Left kidney (tissue), 2 donors: ENCODE measurements around the gene CREM. TPM values are rescaled to one million over a fixed set of nuclear protein-coding genes. Genes with fewer than 3 reads are reported as not detected.

ENCODE experiments used
- DNase-seq: peaks from one replicate; pipeline ENCODE4 v3.0.0-alpha.2; 2013
- polyA plus RNA-seq: library from polyadenylated mRNA; unstranded; fragments of 120-200 nt; gene quantifications from one replicate; pipeline ENCODE4 v1.2.1, GENCODE V29; 2013; ENCODE audit not compliant: insufficient read length

The CREM gene
- polyA plus RNA-seq, 1 donor, result 43.4 TPM

GRCh38 chr10:35132727-35133126 lies 6.1 kb downstream of the CREM start:
- no peak for DNase-seq

DNA sequence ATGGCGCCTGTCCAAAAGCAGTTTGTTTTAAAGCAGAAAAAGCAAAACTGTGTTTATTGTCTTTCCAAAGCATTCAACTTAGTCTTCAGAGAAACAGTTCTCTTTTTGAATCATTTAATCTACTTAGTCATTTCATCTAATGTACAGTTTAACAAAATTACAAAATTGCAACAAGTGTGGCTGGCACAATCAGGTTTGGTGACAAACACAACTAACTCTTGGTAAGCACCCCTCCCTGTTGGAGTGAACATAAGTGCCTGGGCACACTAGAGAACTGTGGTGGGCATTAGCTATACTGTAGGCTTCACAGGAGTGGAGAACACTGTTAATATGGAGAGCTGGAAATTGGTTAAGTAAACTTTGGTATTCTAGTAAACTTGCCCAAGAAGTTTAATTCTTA lies 6.9 kb downstream of the CREM start:
- DNase-seq, result no peak

DNA sequence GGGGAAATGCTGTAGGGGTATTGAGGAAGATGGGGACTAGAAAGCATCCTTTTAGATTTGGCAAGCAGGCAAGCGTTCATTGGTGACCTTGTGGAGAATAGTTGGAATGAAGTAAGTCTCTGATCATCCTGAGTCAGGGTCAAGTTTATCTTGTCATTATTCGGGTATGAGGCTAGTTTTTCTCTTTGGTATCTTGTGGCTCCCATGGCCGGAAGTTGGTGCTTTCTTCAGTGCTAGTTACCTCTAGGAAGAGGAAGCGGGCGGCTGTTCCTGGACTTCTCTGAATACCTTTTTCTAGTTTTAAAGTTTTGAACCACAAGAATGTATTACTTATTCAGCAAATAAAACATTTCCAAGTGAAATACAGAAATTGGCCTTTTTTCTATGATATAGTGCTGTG lies 9.2 kb downstream of the CREM start:
- no peak for DNase-seq

GRCh38 chr10:35136263-35136815 lies 9.7 kb downstream of the CREM start:
- DNase-seq, result no peak

DNA sequence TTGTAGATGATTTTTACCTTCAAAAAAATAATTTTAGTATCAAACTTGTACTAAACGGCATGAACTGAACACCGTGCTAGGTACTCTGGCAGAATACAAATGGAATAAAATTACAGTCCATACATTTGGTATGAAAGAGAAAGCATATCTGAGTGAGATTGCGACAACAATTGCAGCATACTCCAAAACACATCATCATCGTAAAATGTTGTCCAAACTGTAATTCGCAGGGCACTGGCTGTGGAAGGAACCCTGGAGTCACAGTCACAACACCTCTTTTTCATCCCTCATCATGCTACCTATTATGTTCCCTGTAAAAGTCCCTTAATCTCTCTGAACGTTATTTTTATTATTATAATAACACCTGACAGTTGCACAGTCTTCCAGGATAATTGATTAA lies 13.5 kb downstream of the CREM start:
- DNase-seq, result no peak

- DNase-seq, result no peak
Measured at GRCh38 chr10:35140727-35141126, 14.1 kb downstream of the CREM start.

GRCh38 chr10:35150308-35150707 lies 23.7 kb downstream of the CREM start:
- no peak for DNase-seq

- DNase-seq, result no peak
Measured at GRCh38 chr10:35152992-35153391, 26.3 kb downstream of the CREM start.

- DNase-seq, result no peak
Measured at GRCh38 chr10:35153716-35154115, 27.1 kb downstream of the CREM start.

DNA sequence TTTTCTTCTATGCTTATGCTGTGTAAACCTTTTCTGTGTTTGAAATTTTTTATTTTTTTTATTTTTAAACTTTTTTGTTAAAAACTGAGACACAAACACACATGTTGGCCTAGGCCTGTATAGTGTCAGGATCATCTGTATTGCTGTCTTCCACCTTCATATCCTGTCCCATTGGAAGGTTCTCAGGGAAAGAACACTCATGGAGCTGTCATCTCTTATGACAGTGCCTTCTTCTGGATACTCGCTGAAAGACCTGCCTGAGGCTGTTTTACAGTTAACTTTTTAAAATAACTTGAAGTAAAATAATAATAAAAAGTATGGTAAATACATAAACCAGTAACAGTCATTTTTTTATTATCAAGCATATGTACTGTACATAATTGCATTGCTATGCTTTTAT lies 34.1 kb downstream of the CREM start:
- DNase-seq, result no peak

- DNase-seq, result no peak
Measured at GRCh38 chr10:35161906-35162305, 35.3 kb downstream of the CREM start.

GRCh38 chr10:35165136-35165535 lies 38.5 kb downstream of the CREM start:
- DNase-seq, result no peak

- no peak for DNase-seq
Measured at GRCh38 chr10:35165811-35166210, 39.2 kb downstream of the CREM start.

DNA sequence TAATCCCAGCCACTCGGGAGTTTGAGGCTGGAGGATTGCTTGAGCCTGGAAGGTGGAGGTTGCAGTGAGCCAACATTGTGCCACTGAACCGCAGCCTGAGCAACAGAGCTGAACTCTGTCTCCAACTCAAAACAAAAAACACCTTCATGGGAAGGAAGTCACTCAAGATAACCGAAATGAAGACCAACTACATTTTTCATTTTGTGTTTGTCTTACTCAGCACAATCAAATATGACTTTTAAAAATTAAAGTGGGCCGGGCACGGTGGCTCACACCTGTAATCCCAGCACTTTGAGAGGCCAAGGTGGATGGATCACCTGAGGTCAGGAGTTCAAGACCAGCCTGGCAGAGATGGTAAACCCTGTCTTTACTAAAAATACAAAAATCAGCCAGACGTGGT lies 40.0 kb downstream of the CREM start:
- no peak for DNase-seq

- DNase-seq, result no peak
Measured at GRCh38 chr10:35167342-35167741, 40.7 kb downstream of the CREM start.

GRCh38 chr10:35172146-35172545 lies 45.5 kb downstream of the CREM start:
- no peak for DNase-seq

DNA sequence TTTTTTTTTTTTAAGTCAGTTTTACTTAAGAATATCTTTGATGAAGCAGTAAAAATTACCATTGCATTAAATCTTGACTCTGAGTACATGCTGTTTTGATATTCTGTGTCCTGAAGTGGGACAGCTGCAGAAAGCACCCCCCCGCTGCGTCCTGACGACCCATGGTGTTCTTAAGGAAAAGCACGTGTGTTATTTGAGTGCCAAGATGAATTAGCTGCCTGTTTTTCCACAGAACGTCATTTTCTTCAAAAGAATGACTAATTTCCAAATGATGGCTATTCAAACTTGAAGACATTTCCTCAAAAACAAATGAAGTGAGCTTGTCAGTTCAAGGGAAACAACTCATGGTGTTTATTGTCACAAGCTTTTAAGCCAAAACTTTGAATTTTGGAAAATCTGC lies 45.9 kb downstream of the CREM start:
- DNase-seq, result no peak

- no peak for DNase-seq
Measured at GRCh38 chr10:35178331-35178730, 51.7 kb downstream of the CREM start.

DNA sequence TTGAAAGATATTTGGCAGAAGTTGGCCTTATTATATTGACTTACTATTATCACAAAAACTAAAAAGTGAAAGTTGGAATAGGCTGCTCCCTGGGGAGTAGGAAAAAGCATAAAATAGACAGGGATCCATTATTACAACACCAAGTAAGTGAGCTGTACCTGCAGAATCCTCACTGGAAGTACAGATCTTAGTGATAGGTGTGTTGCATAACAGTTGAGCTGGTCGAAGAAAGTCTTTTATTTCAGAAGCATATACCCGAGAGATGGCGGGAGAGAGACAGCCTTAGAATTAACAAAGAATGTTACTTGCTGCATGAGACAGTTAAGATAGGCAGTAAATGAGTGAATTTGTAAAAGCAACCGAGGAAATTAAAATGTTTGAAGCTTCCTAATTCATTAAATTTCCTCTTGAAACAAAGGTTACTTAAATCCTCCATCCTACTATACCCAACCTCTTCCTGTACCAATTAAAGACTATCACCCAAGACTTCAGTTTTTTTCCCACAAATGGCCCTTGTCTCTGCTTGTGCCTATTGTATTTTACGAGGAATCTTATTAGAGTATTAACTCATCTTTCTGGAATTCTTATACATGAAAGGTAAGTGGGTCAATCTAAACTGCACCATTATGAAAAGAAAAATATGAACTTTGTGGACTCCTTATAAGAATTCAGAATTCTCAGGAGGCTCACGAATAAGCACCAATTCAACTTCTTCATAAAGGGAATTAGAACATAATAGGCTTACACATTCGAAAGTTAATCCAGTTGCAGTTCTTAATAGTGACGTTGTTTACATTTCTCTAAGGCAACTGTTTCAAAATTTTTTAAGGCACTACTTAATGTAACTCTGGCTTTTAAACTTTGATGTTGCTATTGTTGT lies 56.2 kb downstream of the CREM start:
- DNase-seq, result no peak

DNA sequence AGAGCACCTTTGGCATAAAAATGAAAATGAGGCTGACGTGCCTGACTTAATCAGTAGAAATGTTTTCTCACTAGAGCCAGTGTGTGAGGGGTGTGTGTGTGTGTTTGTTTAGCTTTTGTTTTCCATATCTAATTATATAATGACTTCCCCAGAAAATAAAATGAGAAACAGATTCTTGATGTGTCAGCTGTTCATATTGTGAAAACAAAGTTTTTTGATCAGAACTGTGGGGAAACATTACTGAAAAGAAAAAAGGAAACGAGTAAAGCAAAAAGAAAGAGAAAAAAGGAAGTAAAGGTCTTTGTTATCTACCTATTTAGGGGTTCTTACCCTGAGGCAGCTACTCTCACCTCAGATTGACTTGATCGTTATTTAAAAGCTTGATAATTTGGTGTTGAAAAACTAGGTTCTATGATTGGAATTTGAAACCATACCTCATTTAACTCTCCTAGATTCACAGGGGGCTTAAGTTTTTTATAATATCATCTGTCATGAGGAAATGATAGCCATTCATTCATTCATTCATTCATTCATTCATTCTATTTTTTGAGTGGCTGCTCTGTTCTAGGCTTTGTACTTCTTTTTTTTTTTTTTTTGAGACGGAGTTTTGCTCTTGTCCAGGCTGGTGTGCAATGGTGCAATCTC lies 58.0 kb downstream of the CREM start:
- DNase-seq, result no peak

DNA sequence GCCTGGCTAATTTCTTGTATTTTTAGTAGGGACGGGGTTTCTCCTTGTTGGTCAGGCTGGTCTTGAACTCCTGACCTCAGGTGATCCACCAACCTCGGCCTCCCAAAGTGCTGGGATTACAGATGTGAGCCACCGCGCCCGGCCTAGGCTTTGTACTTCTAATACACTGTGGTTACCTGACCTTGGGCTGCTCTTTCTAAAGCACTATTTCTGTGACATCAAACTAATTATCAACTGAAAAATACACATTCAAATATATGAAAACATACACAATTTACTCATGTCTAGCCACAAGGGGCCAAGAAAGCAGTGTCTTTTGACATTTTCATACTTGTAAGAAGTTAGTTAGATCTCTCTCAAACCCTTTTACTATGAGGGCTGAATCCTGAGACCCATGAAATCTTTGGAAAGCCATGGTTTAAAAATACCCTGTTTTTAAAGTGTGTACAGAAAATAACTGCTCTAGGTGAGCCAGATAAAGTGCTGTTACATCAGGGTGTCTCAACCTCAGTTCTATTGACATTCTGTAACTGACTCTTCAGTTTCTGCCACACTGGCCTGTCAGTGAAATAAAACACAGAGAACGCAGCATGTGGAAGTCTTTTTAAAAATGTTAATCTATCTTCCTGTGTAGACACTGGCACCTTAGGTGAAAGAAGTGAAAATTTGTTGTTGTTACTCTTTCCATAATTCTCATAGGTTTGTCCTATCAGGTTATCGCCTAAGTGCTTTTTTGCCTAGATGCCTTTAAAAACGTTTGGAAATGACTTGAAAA lies 58.8 kb downstream of the CREM start:
- no peak for DNase-seq

DNA sequence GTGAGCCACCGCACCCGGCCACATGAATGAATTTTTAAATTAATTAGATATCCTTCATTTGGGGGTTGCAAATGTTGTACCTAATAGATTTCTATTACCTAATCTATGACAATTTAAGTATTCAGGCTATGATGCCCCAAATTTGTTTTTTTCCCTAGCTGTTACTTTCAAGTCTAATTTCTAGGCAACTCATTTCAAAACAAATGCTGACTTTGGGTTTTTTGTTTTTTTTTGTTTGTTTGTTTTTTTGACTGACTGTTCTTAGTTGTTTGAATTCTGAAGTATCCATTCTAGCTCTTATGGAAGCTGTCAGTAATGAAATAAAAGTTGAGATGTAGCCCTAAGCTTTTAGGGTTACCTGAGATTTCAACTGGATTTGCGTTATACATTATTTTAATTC lies 62.3 kb downstream of the CREM start:
- no peak for DNase-seq

DNA sequence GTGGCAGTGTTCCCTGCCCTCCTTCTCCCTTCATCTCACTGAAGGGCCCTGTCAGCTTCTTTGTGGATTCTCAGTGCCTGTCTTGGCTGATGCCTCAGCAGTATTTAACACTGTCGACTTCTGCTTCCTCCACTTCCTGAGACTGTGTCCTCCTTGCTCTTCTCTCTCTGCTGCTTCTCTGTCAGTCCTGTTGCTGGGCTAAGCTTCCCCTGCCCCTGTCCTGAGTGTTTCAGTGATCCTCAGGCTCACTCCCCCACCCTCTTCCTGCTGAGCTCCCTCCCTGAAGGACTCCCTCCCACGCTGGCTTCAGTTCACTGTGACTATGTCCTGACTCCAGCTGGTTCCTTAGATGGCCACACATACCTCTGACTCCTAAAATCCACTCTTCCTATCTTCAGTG lies 64.9 kb downstream of the CREM start:
- DNase-seq, result no peak
